HepG2 (cell line): ENCODE data around the gene IFI27L2. TPM values are rescaled to one million over a fixed set of nuclear protein-coding genes. Genes with fewer than 3 reads are reported as not detected.

Source experiments
- ATF3 ChIP-seq: sonication (generic); formaldehyde crosslinking; IDR thresholded peaks from 2 replicates; pipeline ENCODE4 v1.4.0; 2020; ENCODE audit warnings: missing genetic modification reagents
- BHLHE40 ChIP-seq: IDR thresholded peaks from 2 replicates; pipeline ENCODE4 v1.6.1; 2011; ENCODE audit warnings: low read length, improper control_type of control experiment
- CSRNP2 ChIP-seq: sonication (generic); formaldehyde crosslinking; conservative IDR thresholded peaks from 2 replicates; pipeline ENCODE4 v1.8.0; 2022; ENCODE audit warnings: low read depth, missing genetic modification reagents
- MAZ ChIP-seq, 2 experiments: sonication (generic) in 1 of 2; formaldehyde crosslinking in 1 of 2; IDR thresholded peaks; 2 replicates each; pipeline versions ENCODE4 v1.5.0 to v1.6.1; 2012 to 2020; ENCODE audit warnings: low read depth in 2 of 2, mild to moderate bottlenecking in 2 of 2, borderline replicate concordance in 1 of 2, improper control_type of control experiment in 1 of 2, low read length in 1 of 2, missing genetic modification reagents in 1 of 2, moderate library complexity in 1 of 2
- MZF1 ChIP-seq: sonication (generic); formaldehyde crosslinking; IDR thresholded peaks from 2 replicates; pipeline ENCODE4 v1.8.1; 2023; ENCODE audit warnings: mild to moderate bottlenecking, missing genetic modification reagents, borderline replicate concordance
- PCBP1 ChIP-seq: fragments of 200-400 bp; formaldehyde crosslinking; IDR thresholded peaks from 2 replicates; pipeline ENCODE4 v1.6.1; 2017; ENCODE audit warnings: mild to moderate bottlenecking, low read depth, low read length, borderline replicate concordance
- PHF20 ChIP-seq: sonication (generic); formaldehyde crosslinking; IDR thresholded peaks from 2 replicates; pipeline ENCODE4 v1.5.0; 2020; ENCODE audit warnings: mild to moderate bottlenecking, missing genetic modification reagents
- POLR2G ChIP-seq: fragments of 200-400 bp; formaldehyde crosslinking; IDR thresholded peaks from 2 replicates; pipeline ENCODE4 v1.6.1; 2018; ENCODE audit warnings: mild to moderate bottlenecking, low read depth, low read length, moderate library complexity
- RARA ChIP-seq: IDR thresholded peaks from 2 replicates; pipeline ENCODE4 v1.6.1; 2016; ENCODE audit warnings: missing genetic modification reagents, missing compliant biosample characterization
- RORA ChIP-seq: sonication (generic); formaldehyde crosslinking; IDR thresholded peaks from 2 replicates; pipeline ENCODE4 v1.5.0; 2020; ENCODE audit warnings: mild to moderate bottlenecking, missing genetic modification reagents, moderate library complexity
- TBL1XR1 ChIP-seq: fragments of 150-350 bp; IDR thresholded peaks from 2 replicates; pipeline ENCODE4 v1.6.1; 2014; ENCODE audit warnings: borderline replicate concordance, low read length; ENCODE audit not compliant: partially characterized antibody
- ZFP41 ChIP-seq: sonication (generic); formaldehyde crosslinking; IDR thresholded peaks from 2 replicates; pipeline ENCODE4 v1.4.0; 2020; ENCODE audit warnings: mild to moderate bottlenecking, missing genetic modification reagents, borderline replicate concordance
- ZFP82 ChIP-seq: sonication (generic); formaldehyde crosslinking; IDR thresholded peaks from 2 replicates; pipeline ENCODE4 v1.5.1; 2020; ENCODE audit warnings: mild to moderate bottlenecking, missing genetic modification reagents, borderline replicate concordance
- ZNF317 ChIP-seq: sonication (generic); formaldehyde crosslinking; IDR thresholded peaks from 2 replicates; pipeline ENCODE4 v1.5.0; 2020; ENCODE audit warnings: mild to moderate bottlenecking, missing genetic modification reagents
- ZNF337 ChIP-seq: sonication (generic); formaldehyde crosslinking; IDR thresholded peaks from 2 replicates; pipeline ENCODE4 v1.5.1; 2020; ENCODE audit warnings: missing genetic modification reagents, low read depth, mild to moderate bottlenecking, borderline replicate concordance
- ZNF530 ChIP-seq: sonication (generic); formaldehyde crosslinking; IDR thresholded peaks from 2 replicates; pipeline ENCODE4 v1.5.0; 2020; ENCODE audit warnings: low read depth, mild to moderate bottlenecking, missing genetic modification reagents
- ZNF597 ChIP-seq: sonication (generic); formaldehyde crosslinking; IDR thresholded peaks from 2 replicates; pipeline ENCODE4 v1.5.0; 2020; ENCODE audit warnings: missing genetic modification reagents
- ZNF776 ChIP-seq: sonication (generic); formaldehyde crosslinking; IDR thresholded peaks from 2 replicates; pipeline ENCODE4 v1.4.0; 2020; ENCODE audit warnings: mild to moderate bottlenecking, missing genetic modification reagents
- ZNF780A ChIP-seq: sonication (generic); formaldehyde crosslinking; IDR thresholded peaks from 2 replicates; pipeline ENCODE4 v1.8.0; 2022; ENCODE audit warnings: mild to moderate bottlenecking, missing genetic modification reagents, moderate library complexity
- ZNF839 ChIP-seq: sonication (generic); formaldehyde crosslinking; IDR thresholded peaks from 2 replicates; pipeline ENCODE4 v1.4.0; 2020; ENCODE audit warnings: missing genetic modification reagents, mild to moderate bottlenecking, borderline replicate concordance
- polyA plus RNA-seq, 8 experiments: library from polyadenylated mRNA; depleted of rRNA in 3 of 8; stranded (reverse) in 7 of 8; unstranded in 1 of 8; fragments of >200 nt; fragmentation: Illumina TruSeq in 4 of 8; extraction: Trizol in 4 of 8; gene quantifications; 2 replicates each; pipeline versions ENCODE4 v1.2.1 to v1.2.3, GENCODE V29; 2011 to 2016; ENCODE audit warnings: low read depth in 4 of 8, missing spikeins in 1 of 8, mixed read lengths in 1 of 8; ENCODE audit not compliant: insufficient read depth in 1 of 8
- total RNA-seq, 5 experiments: library from RNA; depleted of rRNA; stranded (reverse); fragments of >200 nt; fragmentation: Illumina TruSeq; extraction: Trizol; gene quantifications; 2 replicates each; pipeline ENCODE4 v1.2.3, GENCODE V29; 2016; ENCODE audit warnings: low read depth in 1 of 5
- TF ChIP-seq, protein P1 (sequence below): sonication (generic); formaldehyde crosslinking; IDR thresholded peaks from 2 replicates; pipeline ENCODE4 v1.9.0; 2021; ENCODE audit warnings: mild to moderate bottlenecking, missing genetic modification reagents

Gene IFI27L2
- total and polyA plus RNA-seq, 2 of the 13 experiments (the other 11 are each of a cell fraction or from before 2014, with no cell fraction given): 4.3 to 4.8 TPM

- TF ChIP-seq PHF20 (no peak), RORA (CRISPR knock-in tag) (no peak), ZNF530 (no peak), CSRNP2 (CRISPR knock-in tag) (no peak), ZFP82 (no peak), ZFP41 (CRISPR knock-in tag) (no peak), ZNF780A (CRISPR knock-in tag) (no peak), RARA (CRISPR knock-in tag) (no peak), ATF3 (CRISPR knock-in tag) (no peak), ZNF776 (no peak), ZNF597 (CRISPR knock-in tag) (no peak), MZF1 (no peak), ZNF839 (no peak), ZNF337 (CRISPR knock-in tag) (no peak), ZNF317 (CRISPR knock-in tag) (no peak), BHLHE40 (no peak), TBL1XR1 (no peak), PCBP1 (no peak), POLR2G (no peak), MAZ (IDR thresholded peaks at IDR 0.05; ENCODE audit: borderline replicate concordance, low read depth, low read length) (no peak), MAZ (CRISPR knock-in tag; IDR thresholded peaks at IDR 0.05; ENCODE audit: low read depth) (no peak)
- TF ChIP-seq, protein P1, sequence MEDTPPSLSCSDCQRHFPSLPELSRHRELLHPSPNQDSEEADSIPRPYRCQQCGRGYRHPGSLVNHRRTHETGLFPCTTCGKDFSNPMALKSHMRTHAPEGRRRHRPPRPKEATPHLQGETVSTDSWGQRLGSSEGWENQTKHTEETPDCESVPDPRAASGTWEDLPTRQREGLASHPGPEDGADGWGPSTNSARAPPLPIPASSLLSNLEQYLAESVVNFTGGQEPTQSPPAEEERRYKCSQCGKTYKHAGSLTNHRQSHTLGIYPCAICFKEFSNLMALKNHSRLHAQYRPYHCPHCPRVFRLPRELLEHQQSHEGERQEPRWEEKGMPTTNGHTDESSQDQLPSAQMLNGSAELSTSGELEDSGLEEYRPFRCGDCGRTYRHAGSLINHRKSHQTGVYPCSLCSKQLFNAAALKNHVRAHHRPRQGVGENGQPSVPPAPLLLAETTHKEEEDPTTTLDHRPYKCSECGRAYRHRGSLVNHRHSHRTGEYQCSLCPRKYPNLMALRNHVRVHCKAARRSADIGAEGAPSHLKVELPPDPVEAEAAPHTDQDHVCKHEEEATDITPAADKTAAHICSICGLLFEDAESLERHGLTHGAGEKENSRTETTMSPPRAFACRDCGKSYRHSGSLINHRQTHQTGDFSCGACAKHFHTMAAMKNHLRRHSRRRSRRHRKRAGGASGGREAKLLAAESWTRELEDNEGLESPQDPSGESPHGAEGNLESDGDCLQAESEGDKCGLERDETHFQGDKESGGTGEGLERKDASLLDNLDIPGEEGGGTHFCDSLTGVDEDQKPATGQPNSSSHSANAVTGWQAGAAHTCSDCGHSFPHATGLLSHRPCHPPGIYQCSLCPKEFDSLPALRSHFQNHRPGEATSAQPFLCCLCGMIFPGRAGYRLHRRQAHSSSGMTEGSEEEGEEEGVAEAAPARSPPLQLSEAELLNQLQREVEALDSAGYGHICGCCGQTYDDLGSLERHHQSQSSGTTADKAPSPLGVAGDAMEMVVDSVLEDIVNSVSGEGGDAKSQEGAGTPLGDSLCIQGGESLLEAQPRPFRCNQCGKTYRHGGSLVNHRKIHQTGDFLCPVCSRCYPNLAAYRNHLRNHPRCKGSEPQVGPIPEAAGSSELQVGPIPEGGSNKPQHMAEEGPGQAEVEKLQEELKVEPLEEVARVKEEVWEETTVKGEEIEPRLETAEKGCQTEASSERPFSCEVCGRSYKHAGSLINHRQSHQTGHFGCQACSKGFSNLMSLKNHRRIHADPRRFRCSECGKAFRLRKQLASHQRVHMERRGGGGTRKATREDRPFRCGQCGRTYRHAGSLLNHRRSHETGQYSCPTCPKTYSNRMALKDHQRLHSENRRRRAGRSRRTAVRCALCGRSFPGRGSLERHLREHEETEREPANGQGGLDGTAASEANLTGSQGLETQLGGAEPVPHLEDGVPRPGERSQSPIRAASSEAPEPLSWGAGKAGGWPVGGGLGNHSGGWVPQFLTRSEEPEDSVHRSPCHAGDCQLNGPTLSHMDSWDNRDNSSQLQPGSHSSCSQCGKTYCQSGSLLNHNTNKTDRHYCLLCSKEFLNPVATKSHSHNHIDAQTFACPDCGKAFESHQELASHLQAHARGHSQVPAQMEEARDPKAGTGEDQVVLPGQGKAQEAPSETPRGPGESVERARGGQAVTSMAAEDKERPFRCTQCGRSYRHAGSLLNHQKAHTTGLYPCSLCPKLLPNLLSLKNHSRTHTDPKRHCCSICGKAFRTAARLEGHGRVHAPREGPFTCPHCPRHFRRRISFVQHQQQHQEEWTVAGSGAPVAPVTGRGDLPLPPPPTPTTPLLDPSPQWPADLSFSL (CRISPR knock-in tag): no peak
Observed at GRCh38 chr14:94144765-94145164, 15.4 kb upstream of the IFI27L2 start (continued).
